Astrocyte (in vitro differentiated cells and primary cell): ENCODE data around the gene MYMK.

Experiments used
- CTCF ChIP-seq: IDR thresholded peaks from 2 replicates; pipeline ENCODE4 v1.5.1; 2011; ENCODE audit warnings: low read depth, mild to moderate bottlenecking, inconsistent platforms, low read length, moderate library complexity; ENCODE audit not compliant: insufficient read depth
- EZH2 ChIP-seq: IDR thresholded peaks from 2 replicates; pipeline ENCODE4 v1.6.1; 2012; ENCODE audit warnings: mild to moderate bottlenecking, low read length, inconsistent platforms; ENCODE audit not compliant: insufficient read depth

GRCh38 chr9:133516256-133516960 lies 8.4 kb downstream of the MYMK start:
- TF ChIP-seq CTCF (no peak), EZH2 (no peak)
